ENCODE measurements around the gene HIVEP3.

HIVEP3 gene

GRCh38 chr1:41638086-41639024 lies 280.4 kb downstream of the HIVEP3 start:
- TF ChIP-seq FOXP2 (optimal IDR thresholded peaks at IDR 0.05; ENCODE audit: borderline replicate concordance, extremely low read depth, extremely low read length, insufficient read depth) (no peak), REST (IDR thresholded peaks at IDR 0.05; ENCODE audit: insufficient read depth in 1 of 2, low read depth in 2 of 2, low read length in 2 of 2) (peak in 1 of 2 experiments; percentile 60; a peak in 1 of 4 replicates), POLR2AphosphoS5 (IDR thresholded peaks at IDR 0.05; ENCODE audit: low read depth, low read length) (no peak), TAF1 (IDR thresholded peaks at IDR 0.05; ENCODE audit: borderline replicate concordance, insufficient read depth, low read length) (no peak), SIN3A (IDR thresholded peaks at IDR 0.05; ENCODE audit: borderline replicate concordance, insufficient read depth, low read length) (no peak)

GRCh38 chr1:41637367-41637766 lies 281.4 kb downstream of the HIVEP3 start:
- TF ChIP-seq FOXP2 (optimal IDR thresholded peaks at IDR 0.05; ENCODE audit: borderline replicate concordance, extremely low read depth, extremely low read length, insufficient read depth), result no peak

- TF ChIP-seq POLR2AphosphoS5 (IDR thresholded peaks at IDR 0.05; ENCODE audit: low read depth, low read length) (no peak), FOXP2 (optimal IDR thresholded peaks at IDR 0.05; ENCODE audit: borderline replicate concordance, extremely low read depth, extremely low read length, insufficient read depth) (no peak), SIN3A (IDR thresholded peaks at IDR 0.05; ENCODE audit: borderline replicate concordance, insufficient read depth, low read length) (no peak), REST (IDR thresholded peaks at IDR 0.05; ENCODE audit: insufficient read depth in 1 of 2, low read depth in 2 of 2, low read length in 2 of 2) (no peak), TAF1 (IDR thresholded peaks at IDR 0.05; ENCODE audit: borderline replicate concordance, insufficient read depth, low read length) (no peak)
Observed at GRCh38 chr1:41633764-41634163, 285.0 kb downstream of the HIVEP3 start.

GRCh38 chr1:41632781-41633575 lies 285.7 kb downstream of the HIVEP3 start:
- no peak for TF ChIP-seq FOXP2 (optimal IDR thresholded peaks at IDR 0.05; ENCODE audit: borderline replicate concordance, extremely low read depth, extremely low read length, insufficient read depth)
- no peak for TF ChIP-seq REST (IDR thresholded peaks at IDR 0.05; ENCODE audit: insufficient read depth in 1 of 2, low read depth in 2 of 2, low read length in 2 of 2)
- TF ChIP-seq POLR2AphosphoS5 (IDR thresholded peaks at IDR 0.05; ENCODE audit: low read depth, low read length), result no peak
- no peak for TF ChIP-seq TAF1 (IDR thresholded peaks at IDR 0.05; ENCODE audit: borderline replicate concordance, insufficient read depth, low read length)
- no peak for TF ChIP-seq SIN3A (IDR thresholded peaks at IDR 0.05; ENCODE audit: borderline replicate concordance, insufficient read depth, low read length)

GRCh38 chr1:41631971-41632370 lies 286.8 kb downstream of the HIVEP3 start:
- no peak for TF ChIP-seq POLR2AphosphoS5 (IDR thresholded peaks at IDR 0.05; ENCODE audit: low read depth, low read length)
- no peak for TF ChIP-seq REST (IDR thresholded peaks at IDR 0.05; ENCODE audit: insufficient read depth in 1 of 2, low read depth in 2 of 2, low read length in 2 of 2)
- TF ChIP-seq TAF1 (IDR thresholded peaks at IDR 0.05; ENCODE audit: borderline replicate concordance, insufficient read depth, low read length), result no peak
- no peak for TF ChIP-seq FOXP2 (optimal IDR thresholded peaks at IDR 0.05; ENCODE audit: borderline replicate concordance, extremely low read depth, extremely low read length, insufficient read depth)
- no peak for TF ChIP-seq SIN3A (IDR thresholded peaks at IDR 0.05; ENCODE audit: borderline replicate concordance, insufficient read depth, low read length)
